ENCODE measurements around the gene SPOCK3.

The SPOCK3 gene

GRCh38 chr4:167176723-167177367 is 57.4 kb downstream of the SPOCK3 start:
- no peak overlapping the region for H3K27ac ChIP-seq (ENCODE audit: low read depth, low read length)
- peaks cover 42% of the 10 kb centered on the region for H3K27me3 ChIP-seq (ENCODE audit: insufficient read depth, low read length)
- H3K79me2 ChIP-seq (ENCODE audit: control insufficient read depth, insufficient read depth, low read length, unreplicated experiment), result no peaks in the 10 kb centered on the region
- no peaks in the 10 kb centered on the region for H3K36me3 ChIP-seq (ENCODE audit: insufficient read depth, low read length)
- H2AFZ ChIP-seq (ENCODE audit: low read length, unreplicated experiment), result no peak overlapping the region
- H3K4me1 ChIP-seq (ENCODE audit: control insufficient read depth, insufficient read depth, low read length, unreplicated experiment), result no peaks in the 10 kb centered on the region
- no peak overlapping the region for H3K4me3 ChIP-seq (ENCODE audit: low read depth, low read length)

DNA sequence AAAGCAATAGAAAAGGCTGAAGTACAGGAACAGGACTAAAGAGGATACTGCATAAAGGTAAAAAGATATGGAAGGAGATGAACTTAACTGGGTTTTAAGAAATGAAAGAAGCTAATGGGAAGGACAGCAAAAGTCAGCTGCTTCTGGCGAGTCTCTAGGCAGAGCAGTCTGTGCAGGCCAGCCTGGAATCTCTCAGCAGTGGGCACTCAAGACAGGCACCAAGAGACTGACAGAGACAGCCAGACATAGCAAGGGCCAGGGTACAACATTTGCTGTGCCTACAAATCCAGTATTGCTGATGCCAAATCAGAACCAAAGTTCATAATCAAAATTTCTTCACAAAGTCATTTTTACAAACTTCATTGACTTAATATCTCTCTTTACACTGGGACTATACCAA is 62.4 kb downstream of the SPOCK3 start:
- no peaks in the 10 kb centered on the region for H3K36me3 ChIP-seq (ENCODE audit: insufficient read depth, low read length)
- H3K27ac ChIP-seq (ENCODE audit: low read depth, low read length), result no peak overlapping the region
- H3K4me1 ChIP-seq (ENCODE audit: control insufficient read depth, insufficient read depth, low read length, unreplicated experiment), result no peaks in the 10 kb centered on the region
- H2AFZ ChIP-seq (ENCODE audit: low read length, unreplicated experiment), result no peak overlapping the region
- H3K4me3 ChIP-seq (ENCODE audit: low read depth, low read length), result no peak overlapping the region
- peaks cover 27% of the 10 kb centered on the region for H3K27me3 ChIP-seq (ENCODE audit: insufficient read depth, low read length)
- no peaks in the 10 kb centered on the region for H3K79me2 ChIP-seq (ENCODE audit: control insufficient read depth, insufficient read depth, low read length, unreplicated experiment)

- no peak overlapping the region for H3K4me3 ChIP-seq (ENCODE audit: low read depth, low read length)
- H3K36me3 ChIP-seq (ENCODE audit: insufficient read depth, low read length), result no peaks in the 10 kb centered on the region
- no peaks in the 10 kb centered on the region for H3K4me1 ChIP-seq (ENCODE audit: control insufficient read depth, insufficient read depth, low read length, unreplicated experiment)
- peaks cover 40% of the 10 kb centered on the region for H3K27me3 ChIP-seq (ENCODE audit: insufficient read depth, low read length)
- no peak overlapping the region for H2AFZ ChIP-seq (ENCODE audit: low read length, unreplicated experiment)
- no peaks in the 10 kb centered on the region for H3K79me2 ChIP-seq (ENCODE audit: control insufficient read depth, insufficient read depth, low read length, unreplicated experiment)
- no peak overlapping the region for H3K27ac ChIP-seq (ENCODE audit: low read depth, low read length)
Observed at GRCh38 chr4:167168611-167169010, 65.7 kb downstream of the SPOCK3 start.

DNA sequence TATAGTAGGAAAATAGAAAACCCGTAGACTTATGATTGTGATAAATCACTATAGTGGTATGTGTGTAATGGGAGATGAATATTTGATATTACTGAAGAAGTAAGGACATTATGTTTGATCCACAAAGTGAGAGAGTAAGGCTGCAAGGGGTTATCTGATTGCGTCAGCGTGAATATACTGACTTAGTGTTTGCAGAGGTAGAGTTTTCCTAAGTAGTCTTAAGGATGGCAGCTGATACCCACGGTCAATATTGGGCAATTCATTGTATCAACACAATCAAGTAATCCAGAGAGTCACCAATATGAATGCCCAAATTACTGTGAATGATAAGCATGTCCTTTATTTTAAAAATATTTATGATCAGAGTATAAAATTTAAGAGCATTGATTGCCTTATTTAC is 83.7 kb downstream of the SPOCK3 start:
- Histone ChIP-seq H3K4me1 (ENCODE audit: control insufficient read depth, insufficient read depth, low read length, unreplicated experiment) (no peaks in the 10 kb centered on the region), H3K36me3 (ENCODE audit: insufficient read depth, low read length) (no peaks in the 10 kb centered on the region), H3K4me3 (ENCODE audit: low read depth, low read length) (no peak overlapping the region), H3K27ac (ENCODE audit: low read depth, low read length) (no peak overlapping the region), H2AFZ (ENCODE audit: low read length, unreplicated experiment) (no peak overlapping the region), H3K79me2 (ENCODE audit: control insufficient read depth, insufficient read depth, low read length, unreplicated experiment) (no peaks in the 10 kb centered on the region), H3K27me3 (ENCODE audit: insufficient read depth, low read length) (peaks cover 12% of the 10 kb centered on the region)

GRCh38 chr4:167144605-167145004 is 89.7 kb downstream of the SPOCK3 start:
- Histone ChIP-seq H3K36me3 (ENCODE audit: insufficient read depth, low read length) (no peaks in the 10 kb centered on the region), H3K79me2 (ENCODE audit: control insufficient read depth, insufficient read depth, low read length, unreplicated experiment) (no peaks in the 10 kb centered on the region), H2AFZ (ENCODE audit: low read length, unreplicated experiment) (no peak overlapping the region), H3K4me3 (ENCODE audit: low read depth, low read length) (no peak overlapping the region), H3K27ac (ENCODE audit: low read depth, low read length) (no peak overlapping the region), H3K4me1 (ENCODE audit: control insufficient read depth, insufficient read depth, low read length, unreplicated experiment) (no peaks in the 10 kb centered on the region), H3K27me3 (ENCODE audit: insufficient read depth, low read length) (peaks cover 21% of the 10 kb centered on the region)

DNA sequence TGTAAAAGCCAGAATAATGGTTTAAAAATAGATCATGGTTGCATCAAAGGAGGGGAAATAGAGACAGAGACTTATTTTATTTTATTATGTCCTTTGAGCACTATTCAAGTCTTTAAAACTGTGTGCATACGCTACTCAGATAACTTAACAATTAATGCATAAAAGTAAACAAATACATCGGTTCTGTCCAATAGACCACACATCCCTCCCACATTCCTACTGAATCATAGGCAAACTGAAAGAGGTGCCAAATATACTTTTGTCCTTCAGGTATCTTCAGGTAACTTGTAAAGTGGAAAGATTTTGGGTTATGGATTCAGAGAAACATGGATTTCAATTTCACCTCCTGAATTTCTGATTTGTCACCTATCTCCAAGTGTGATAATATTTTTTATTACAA is 91.3 kb downstream of the SPOCK3 start:
- Histone ChIP-seq H3K27ac (ENCODE audit: low read depth, low read length) (no peak overlapping the region), H3K27me3 (ENCODE audit: insufficient read depth, low read length) (peaks cover 21% of the 10 kb centered on the region), H3K4me3 (ENCODE audit: low read depth, low read length) (no peak overlapping the region), H3K79me2 (ENCODE audit: control insufficient read depth, insufficient read depth, low read length, unreplicated experiment) (no peaks in the 10 kb centered on the region), H2AFZ (ENCODE audit: low read length, unreplicated experiment) (no peak overlapping the region), H3K36me3 (ENCODE audit: insufficient read depth, low read length) (no peaks in the 10 kb centered on the region), H3K4me1 (ENCODE audit: control insufficient read depth, insufficient read depth, low read length, unreplicated experiment) (no peaks in the 10 kb centered on the region)

- Histone ChIP-seq H3K79me2 (ENCODE audit: control insufficient read depth, insufficient read depth, low read length, unreplicated experiment) (no peaks in the 10 kb centered on the region), H3K27me3 (ENCODE audit: insufficient read depth, low read length) (peaks cover 12% of the 10 kb centered on the region), H3K27ac (ENCODE audit: low read depth, low read length) (no peak overlapping the region), H3K4me1 (ENCODE audit: control insufficient read depth, insufficient read depth, low read length, unreplicated experiment) (no peaks in the 10 kb centered on the region), H3K4me3 (ENCODE audit: low read depth, low read length) (no peak overlapping the region), H3K36me3 (ENCODE audit: insufficient read depth, low read length) (no peaks in the 10 kb centered on the region), H2AFZ (ENCODE audit: low read length, unreplicated experiment) (no peak overlapping the region)
Observed at GRCh38 chr4:167136270-167136669, 98.0 kb downstream of the SPOCK3 start.

- peak overlapping the region; percentile 64 for H2AFZ ChIP-seq (ENCODE audit: low read length, unreplicated experiment)
- H3K4me3 ChIP-seq (ENCODE audit: low read depth, low read length), result no peak overlapping the region
- no peaks in the 10 kb centered on the region for H3K36me3 ChIP-seq (ENCODE audit: insufficient read depth, low read length)
- no peak overlapping the region for H3K27ac ChIP-seq (ENCODE audit: low read depth, low read length)
- H3K79me2 ChIP-seq (ENCODE audit: control insufficient read depth, insufficient read depth, low read length, unreplicated experiment), result no peaks in the 10 kb centered on the region
- H3K4me1 ChIP-seq (ENCODE audit: control insufficient read depth, insufficient read depth, low read length, unreplicated experiment), result no peaks in the 10 kb centered on the region
- H3K27me3 ChIP-seq (ENCODE audit: insufficient read depth, low read length), result peaks cover 25% of the 10 kb centered on the region
Observed at GRCh38 chr4:167129146-167129545, 105.1 kb downstream of the SPOCK3 start.

DNA sequence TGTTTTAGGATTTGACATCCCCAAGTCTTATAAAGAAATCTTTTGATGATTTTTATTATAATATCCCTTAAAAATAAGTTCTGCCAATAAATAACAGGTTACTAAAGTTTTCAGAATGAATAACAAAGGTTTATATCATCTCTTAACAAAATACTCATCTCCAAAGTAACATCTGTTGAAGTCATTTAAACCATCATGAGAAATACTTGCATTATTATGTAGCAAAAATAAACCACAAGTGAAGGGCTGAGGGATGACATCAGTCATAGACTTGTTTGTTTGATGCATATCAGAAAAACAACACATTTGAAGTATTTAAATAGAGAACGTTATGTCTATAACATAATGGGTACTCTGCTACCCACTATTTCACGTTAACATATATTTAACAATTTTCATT is 114.9 kb downstream of the SPOCK3 start:
- Histone ChIP-seq H3K79me2 (ENCODE audit: control insufficient read depth, insufficient read depth, low read length, unreplicated experiment) (no peaks in the 10 kb centered on the region), H2AFZ (ENCODE audit: low read length, unreplicated experiment) (no peak overlapping the region), H3K27me3 (ENCODE audit: insufficient read depth, low read length) (peaks cover 11% of the 10 kb centered on the region; the same call in 1 of the 2 replicates)

DNA sequence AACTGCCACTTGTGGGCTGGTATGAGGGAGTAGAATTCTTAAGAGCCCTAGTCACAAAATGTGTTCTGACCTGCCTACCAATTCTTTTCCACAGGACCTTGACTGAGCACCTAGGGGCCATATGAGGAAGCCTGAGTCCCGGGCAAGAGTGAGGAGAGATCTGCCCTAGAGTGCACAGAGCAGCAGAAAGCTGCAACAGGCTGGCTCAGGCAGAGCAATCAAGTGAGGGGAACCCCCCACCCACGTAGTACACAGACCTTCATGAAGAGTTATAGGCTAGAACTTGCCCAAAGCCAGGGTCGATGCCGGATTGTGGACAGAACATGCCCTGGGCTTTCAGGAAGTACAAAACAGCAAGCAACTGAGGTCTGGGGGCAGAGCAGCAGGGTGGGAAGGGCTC is 117.0 kb downstream of the SPOCK3 start:
- Histone ChIP-seq H3K27me3 (ENCODE audit: insufficient read depth, low read length) (peaks cover 14% of the 10 kb centered on the region; the same call in 1 of the 2 replicates), H2AFZ (ENCODE audit: low read length, unreplicated experiment) (no peak overlapping the region), H3K36me3 (ENCODE audit: insufficient read depth, low read length) (no peaks in the 10 kb centered on the region), H3K4me1 (ENCODE audit: control insufficient read depth, insufficient read depth, low read length, unreplicated experiment) (no peaks in the 10 kb centered on the region), H3K4me3 (ENCODE audit: low read depth, low read length) (no peak overlapping the region), H3K27ac (ENCODE audit: low read depth, low read length) (no peak overlapping the region), H3K79me2 (ENCODE audit: control insufficient read depth, insufficient read depth, low read length, unreplicated experiment) (no peaks in the 10 kb centered on the region)

More for the DNA sequence above, 114.9 kb downstream of the SPOCK3 start:
- Histone ChIP-seq H3K4me1 (ENCODE audit: control insufficient read depth, insufficient read depth, low read length, unreplicated experiment) (no peaks in the 10 kb centered on the region), H3K36me3 (ENCODE audit: insufficient read depth, low read length) (no peaks in the 10 kb centered on the region), H3K27ac (ENCODE audit: low read depth, low read length) (no peak overlapping the region), H3K4me3 (ENCODE audit: low read depth, low read length) (no peak overlapping the region)

DNA sequence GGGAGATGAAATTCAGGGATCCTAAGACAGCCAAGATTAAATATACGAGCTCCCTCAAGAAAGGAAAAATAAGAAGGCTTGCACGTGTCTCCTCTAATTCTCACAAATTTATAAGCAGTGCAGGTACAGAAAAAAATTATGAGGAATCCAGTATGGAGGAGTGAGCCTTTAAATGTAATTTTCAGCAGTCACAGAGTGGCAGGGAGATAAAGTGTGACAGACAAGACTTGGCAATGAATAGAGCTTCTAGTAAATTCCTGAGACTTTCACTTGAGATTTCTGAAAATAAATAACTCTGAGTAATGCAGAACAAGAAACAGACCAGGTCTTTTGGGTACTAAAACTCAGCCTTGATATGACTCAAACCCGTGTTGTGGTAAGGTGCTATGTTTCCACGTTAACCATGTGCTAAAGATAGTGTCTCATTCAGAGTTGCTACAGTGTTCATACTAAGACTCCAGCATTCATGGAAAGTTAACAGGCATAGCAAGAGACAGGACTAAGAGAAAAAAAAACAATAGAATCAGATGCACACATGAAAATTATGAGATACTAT is 119.8 kb downstream of the SPOCK3 start:
- no peak overlapping the region for H2AFZ ChIP-seq (ENCODE audit: low read length, unreplicated experiment)
- H3K27ac ChIP-seq (ENCODE audit: low read depth, low read length), result no peak overlapping the region
- H3K36me3 ChIP-seq (ENCODE audit: insufficient read depth, low read length), result no peaks in the 10 kb centered on the region
- H3K4me1 ChIP-seq (ENCODE audit: control insufficient read depth, insufficient read depth, low read length, unreplicated experiment), result no peaks in the 10 kb centered on the region
- peaks cover 10% of the 10 kb centered on the region; the same call in 1 of the 2 replicates for H3K27me3 ChIP-seq (ENCODE audit: insufficient read depth, low read length)
- no peak overlapping the region for H3K4me3 ChIP-seq (ENCODE audit: low read depth, low read length)
- no peaks in the 10 kb centered on the region for H3K79me2 ChIP-seq (ENCODE audit: control insufficient read depth, insufficient read depth, low read length, unreplicated experiment)

All from ACC112 (cell line).